Esophagus (tissue), 2 donors: ENCODE data around the gene NDUFA13. TPM values are rescaled to one million over a fixed set of nuclear protein-coding genes. Genes with fewer than 3 reads are reported as not detected.

Experiments
- H3K27ac ChIP-seq, 2 donors: one replicate each; pipeline ENCODE4 v1.5.1; 2013; ENCODE audit warnings: low read depth in 2 of 2, mild to moderate bottlenecking in 2 of 2, inconsistent platforms in 1 of 2, low read length in 1 of 2, moderate library complexity in 1 of 2
- H3K27me3 ChIP-seq, 2 donors: one replicate each; pipeline ENCODE4 v1.6.1; 2013; ENCODE audit warnings: low read length in 2 of 2, control low read depth in 1 of 2, mild to moderate bottlenecking in 1 of 2; ENCODE audit not compliant: insufficient read depth in 2 of 2, control insufficient read depth in 1 of 2
- H3K36me3 ChIP-seq, 2 donors: one replicate each; pipeline ENCODE4 v1.6.1; 2013; ENCODE audit warnings: low read length in 1 of 2; ENCODE audit not compliant: control insufficient read depth in 2 of 2, insufficient read depth in 2 of 2
- H3K4me1 ChIP-seq, 2 donors: one replicate each; pipeline ENCODE4 v1.6.1; 2013; ENCODE audit warnings: low read length in 1 of 2; ENCODE audit not compliant: control insufficient read depth in 2 of 2, insufficient read depth in 2 of 2
- H3K4me3 ChIP-seq, 2 donors: one replicate each; pipeline ENCODE4 v1.5.1; 2013; ENCODE audit warnings: low read length in 2 of 2, mild to moderate bottlenecking in 2 of 2, low read depth in 1 of 2, moderate library complexity in 1 of 2
- H3K9me3 ChIP-seq, 2 donors: one replicate each; pipeline ENCODE4 v1.6.1; 2013; ENCODE audit warnings: mild to moderate bottlenecking in 2 of 2, low read depth in 1 of 2, low read length in 1 of 2, moderate library complexity in 1 of 2; ENCODE audit not compliant: control insufficient read depth in 2 of 2, insufficient read depth in 1 of 2
- WGBS, 2 donors: extraction: QIAGEN DNeasy Blood & Tissue Kit; methylation state at CpG; one replicate each; pipeline ENCODE4 v1.1.7; 2013; 5-methylcytosine and 5-hydroxymethylcytosine counted together
- polyA plus RNA-seq, 2 donors: library from polyadenylated mRNA; stranded (reverse); fragments of 200-250 nt; gene quantifications; one replicate each; pipeline ENCODE4 v1.2.3, GENCODE V29; 2013
- donor health status: healthy with polysubstance abuse.
- donor health status: Bipolar disorder and iron deficiency.

The NDUFA13 gene
- polyA plus RNA-seq, 2 donors = 273 to 353 TPM

DNA sequence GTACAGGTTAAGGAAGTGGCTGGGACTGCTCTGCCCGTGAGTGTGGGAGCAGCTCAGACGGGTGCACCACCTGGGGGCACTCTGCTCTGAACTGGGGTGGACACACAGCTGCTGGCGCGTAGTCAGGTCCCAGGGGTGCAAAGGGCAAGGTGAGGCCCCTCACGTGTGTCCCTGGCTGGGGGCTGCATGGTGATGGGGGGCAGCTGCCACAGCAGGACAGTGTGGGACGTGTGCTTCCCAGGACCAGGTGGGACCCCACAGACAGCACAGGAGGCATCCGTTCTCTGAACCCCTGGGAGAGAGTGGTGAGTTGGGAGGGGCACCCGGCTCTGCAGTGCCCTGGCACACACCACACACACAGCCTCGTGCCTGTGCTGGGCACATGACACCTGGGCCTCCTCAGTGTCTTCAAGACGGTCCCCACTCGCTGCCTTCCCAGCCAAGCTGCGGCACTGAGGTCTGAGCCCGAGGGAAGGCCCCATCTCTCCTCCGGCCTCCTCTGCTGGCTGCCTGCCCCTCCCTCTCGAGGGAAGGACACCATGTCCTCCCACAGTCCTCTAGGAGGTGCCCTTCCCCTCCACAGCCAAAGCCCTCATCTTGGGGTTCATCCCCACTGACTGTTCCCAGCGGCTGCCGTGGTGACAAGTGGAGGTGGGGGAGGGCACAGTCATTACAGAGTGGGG is 46.8 kb downstream of the NDUFA13 start:
- H3K4me1 ChIP-seq = no peaks in the 10 kb centered on the region
- WGBS, 2 donors = 73 to 75% methylated on average over 17 of the region's 17 CpGs
- H3K27ac ChIP-seq = no peak overlapping the region
- H3K36me3 ChIP-seq = no peaks in the 10 kb centered on the region
- no peak overlapping the region for H3K4me3 ChIP-seq
- H3K27me3 ChIP-seq = no peaks in the 10 kb centered on the region
- no peaks in the 10 kb centered on the region for H3K9me3 ChIP-seq

DNA sequence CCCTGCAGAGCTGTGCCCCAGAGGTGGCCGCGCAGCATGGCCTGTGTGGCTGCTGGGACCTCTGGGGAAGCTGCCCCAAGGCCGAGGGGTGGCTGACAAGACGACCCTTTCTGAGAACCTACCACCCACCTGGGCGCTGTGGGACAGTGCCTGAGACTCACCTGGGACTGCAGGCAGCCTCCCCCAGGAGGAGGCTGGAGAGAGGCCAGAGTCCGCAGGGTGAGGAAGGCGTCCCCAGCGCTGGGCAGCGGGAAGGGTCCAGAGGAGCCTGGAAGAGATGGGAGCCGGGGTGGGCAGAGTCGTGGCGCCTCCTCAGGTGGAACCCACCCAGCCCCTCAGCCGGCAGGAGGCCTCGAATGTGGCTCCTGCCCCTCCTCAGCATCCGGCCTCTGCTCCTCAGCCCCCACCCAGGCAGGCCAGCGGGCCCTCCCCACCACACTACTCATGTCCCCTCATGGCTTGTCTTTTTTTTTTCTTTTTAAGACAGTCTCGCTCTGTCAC is 47.4 kb downstream of the NDUFA13 start:
- WGBS, 2 donors = 91 to 93% methylated on average over 17 of the region's 17 CpGs

DNA sequence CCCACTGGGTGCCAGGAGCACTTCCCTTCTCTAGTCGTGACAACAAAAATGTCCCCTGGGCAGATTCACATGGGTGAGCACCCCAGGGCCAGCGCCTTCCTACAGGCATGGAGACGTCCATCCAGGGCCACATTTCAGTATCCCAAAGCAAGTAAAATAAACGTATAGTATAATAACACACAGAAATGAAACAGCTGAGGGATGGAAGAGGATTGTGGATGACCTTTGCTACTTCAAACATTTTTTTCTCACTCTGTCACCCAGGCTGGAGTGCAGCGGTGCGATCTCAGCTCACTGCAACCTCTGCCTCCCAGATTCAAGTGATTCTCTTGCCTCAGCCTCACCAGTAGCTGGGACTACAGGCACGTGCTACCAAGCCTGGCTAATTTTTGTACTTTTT is 50.3 kb downstream of the NDUFA13 start:
- H3K27ac ChIP-seq = no peak overlapping the region
- WGBS, 2 donors = 68 to 76% methylated on average over 7 of the region's 7 CpGs
- H3K4me1 ChIP-seq = no peaks in the 10 kb centered on the region
- no peak overlapping the region for H3K4me3 ChIP-seq
- H3K36me3 ChIP-seq = peaks cover 0 to 7% of the 10 kb centered on the region in 2 donors
- H3K9me3 ChIP-seq = no peaks in the 10 kb centered on the region
- H3K27me3 ChIP-seq = no peaks in the 10 kb centered on the region

More for the DNA sequence above, 47.4 kb downstream of the NDUFA13 start:
- H3K27me3 ChIP-seq = no peaks in the 10 kb centered on the region
- H3K4me1 ChIP-seq = no peaks in the 10 kb centered on the region
- no peak overlapping the region for H3K4me3 ChIP-seq
- H3K27ac ChIP-seq = no peak overlapping the region
- H3K36me3 ChIP-seq = no peaks in the 10 kb centered on the region
- H3K9me3 ChIP-seq = no peaks in the 10 kb centered on the region

DNA sequence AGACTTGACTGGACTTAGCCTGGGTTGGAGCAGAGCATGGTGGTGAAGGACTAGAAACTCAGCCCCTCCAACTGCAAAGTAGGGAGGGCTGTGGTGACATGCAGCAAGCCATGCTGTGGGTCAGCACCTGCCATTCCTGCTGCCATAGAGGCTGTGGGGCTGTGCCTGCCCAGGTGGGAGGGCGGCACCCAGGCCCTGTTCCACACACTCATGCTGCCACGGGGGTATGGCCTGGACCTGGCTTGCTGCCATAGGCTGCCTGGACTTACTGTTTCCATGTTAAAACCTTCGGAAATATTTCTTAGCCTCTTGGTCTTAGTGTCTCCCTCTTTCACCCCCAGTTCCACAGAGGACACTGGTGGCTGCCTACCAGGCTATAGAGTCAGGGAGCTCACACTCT is 51.4 kb downstream of the NDUFA13 start:
- Histone ChIP-seq H3K9me3 (no peaks in the 10 kb centered on the region), H3K27ac (no peak overlapping the region)

DNA sequence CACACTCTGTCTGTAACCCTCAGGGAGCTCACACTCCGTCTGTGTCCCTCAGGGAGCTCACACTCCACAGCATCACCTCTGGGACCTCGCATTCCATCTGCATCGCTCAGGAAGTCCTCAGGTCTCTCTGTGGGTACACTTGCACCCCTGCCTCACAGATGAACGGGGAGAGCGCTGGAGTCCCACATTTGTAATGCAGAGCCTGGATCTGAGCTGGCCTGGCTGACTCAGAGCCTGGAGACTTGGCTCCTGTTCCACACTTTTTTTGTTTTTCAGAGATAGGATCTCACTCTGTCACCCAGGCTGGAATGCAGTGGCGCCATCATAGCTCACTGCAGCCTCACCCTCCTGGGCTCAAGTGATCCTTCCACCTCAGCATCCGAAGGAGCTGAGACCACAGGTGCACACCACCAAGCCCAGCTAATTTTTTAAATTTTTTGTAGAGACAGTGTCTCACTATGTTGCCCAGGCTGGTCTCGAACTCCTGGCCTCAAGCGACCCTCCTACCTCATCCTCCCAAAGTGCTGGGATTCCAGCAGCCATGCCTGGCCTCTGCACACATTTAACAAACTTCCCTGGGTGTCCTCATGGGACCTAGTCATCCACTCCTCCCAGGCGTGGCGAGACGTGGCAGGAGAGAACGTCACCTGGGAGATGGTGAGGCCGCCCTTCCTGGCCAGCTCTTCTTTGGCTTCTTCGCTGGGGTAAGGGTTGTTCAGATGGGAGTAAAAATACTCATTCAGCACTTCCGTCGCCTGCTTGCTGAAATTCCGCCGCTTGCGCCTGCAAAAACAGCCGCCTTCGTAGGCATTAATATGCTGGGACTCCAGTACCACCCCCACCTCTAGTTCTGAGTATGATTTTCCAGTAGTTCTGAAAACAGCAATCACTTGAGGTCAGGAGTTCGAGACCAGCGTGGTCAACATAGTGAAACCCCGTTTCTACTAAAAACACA is 53.1 kb downstream of the NDUFA13 start:
- no peaks in the 10 kb centered on the region for H3K27me3 ChIP-seq
- H3K4me3 ChIP-seq = no peak overlapping the region
- H3K4me1 ChIP-seq = no peaks in the 10 kb centered on the region
- 89 to 90% methylated on average over 25 of the region's 25 CpGs for WGBS, 2 donors
- no peaks in the 10 kb centered on the region for H3K9me3 ChIP-seq
- H3K36me3 ChIP-seq = peaks cover 0 to 7% of the 10 kb centered on the region in 2 donors
- no peak overlapping the region for H3K27ac ChIP-seq

More for the DNA sequence above, 51.4 kb downstream of the NDUFA13 start:
- Histone ChIP-seq H3K4me1 (no peaks in the 10 kb centered on the region), H3K36me3 (peaks cover 0 to 7% of the 10 kb centered on the region in 2 donors), H3K27me3 (no peaks in the 10 kb centered on the region), H3K4me3 (no peak overlapping the region)
- whole genome bisulfite sequencing, 2 donors = 79 to 80% methylated on average over 3 of the region's 3 CpGs

DNA sequence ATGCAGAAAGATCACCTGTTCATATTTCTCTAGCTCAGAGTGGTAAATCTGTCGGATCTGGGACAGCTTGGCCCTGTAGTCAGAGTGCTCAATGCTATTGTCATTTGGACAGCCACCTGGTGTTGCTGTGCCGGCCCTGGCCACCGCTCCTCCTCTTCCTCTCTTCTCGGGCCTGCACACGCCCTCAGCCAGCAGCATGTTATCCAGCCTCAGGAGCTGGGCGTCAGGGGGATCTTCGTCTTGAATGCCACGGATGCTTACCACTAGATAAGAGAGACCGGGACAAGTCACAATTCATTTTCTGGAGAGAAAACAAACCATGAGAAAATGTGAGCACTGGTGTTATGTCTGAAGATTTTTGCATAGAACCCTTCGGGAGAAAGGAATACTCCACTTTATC is 54.5 kb downstream of the NDUFA13 start:
- no peaks in the 10 kb centered on the region for H3K9me3 ChIP-seq
- H3K4me1 ChIP-seq = no peaks in the 10 kb centered on the region
- no peaks in the 10 kb centered on the region for H3K27me3 ChIP-seq
- 84 to 87% methylated on average over 10 of the region's 10 CpGs for WGBS, 2 donors
- no peak overlapping the region for H3K27ac ChIP-seq
- H3K36me3 ChIP-seq = peaks cover 0 to 7% of the 10 kb centered on the region in 2 donors
- H3K4me3 ChIP-seq = no peak overlapping the region

DNA sequence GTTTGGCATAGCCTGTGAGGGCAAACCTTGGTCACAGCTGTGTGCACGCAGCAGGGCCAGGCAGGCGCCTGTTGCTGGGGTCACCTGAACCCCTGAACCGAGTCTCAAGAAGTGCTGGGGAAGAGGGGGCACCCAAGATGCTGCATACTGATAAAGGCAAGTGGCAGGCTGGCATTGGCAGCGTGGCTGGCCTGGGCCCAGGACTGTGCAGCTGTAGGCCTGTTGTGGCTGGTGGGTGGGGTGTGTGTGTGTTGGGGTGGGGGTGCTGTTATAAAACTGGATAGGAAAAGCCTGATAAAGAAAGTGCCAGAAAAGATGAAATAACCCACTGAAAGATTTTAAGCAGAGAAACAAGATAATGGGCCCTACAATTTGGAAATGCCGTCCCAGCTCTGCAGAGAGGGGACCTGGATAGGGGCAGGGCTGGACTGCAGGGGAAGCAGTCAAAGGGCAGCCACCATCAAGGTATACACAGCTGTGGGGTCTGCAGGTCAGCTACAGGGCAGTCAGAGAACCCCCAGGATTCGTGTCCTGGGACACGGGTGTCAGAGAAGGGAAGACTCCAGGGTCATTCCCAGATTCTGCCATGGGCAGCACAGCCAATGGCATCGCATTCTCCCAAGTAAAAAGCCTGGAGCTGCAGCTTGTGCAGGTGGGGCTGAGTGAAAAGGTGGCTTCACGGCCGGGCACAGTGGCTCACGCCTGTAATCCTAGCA is 55.2 kb downstream of the NDUFA13 start:
- Histone ChIP-seq H3K4me1 (no peaks in the 10 kb centered on the region), H3K27me3 (no peaks in the 10 kb centered on the region), H3K4me3 (no peak overlapping the region), H3K36me3 (peaks cover 0 to 7% of the 10 kb centered on the region in 2 donors), H3K27ac (no peak overlapping the region), H3K9me3 (no peaks in the 10 kb centered on the region)
- 86 to 88% methylated on average over 11 of the region's 11 CpGs for WGBS, 2 donors

DNA sequence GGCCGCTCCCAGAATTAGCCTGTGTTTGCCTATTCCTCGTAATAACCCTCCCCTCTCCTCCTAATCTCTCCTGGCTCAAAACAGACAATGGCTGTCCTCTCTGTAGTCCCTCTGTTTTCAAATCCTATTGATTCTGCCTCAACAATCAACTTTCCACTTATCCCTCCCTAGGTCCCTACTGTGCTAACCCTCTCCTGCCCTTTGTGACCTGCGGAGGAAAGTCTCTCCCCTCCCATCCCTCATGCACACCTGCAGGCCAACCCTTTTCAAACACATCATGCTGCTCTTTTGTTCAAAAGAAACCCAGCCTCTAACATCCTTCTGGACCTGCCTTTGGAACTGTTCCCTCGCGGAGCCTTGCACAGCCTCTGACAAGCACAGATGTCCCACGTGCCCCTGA is 59.4 kb downstream of the NDUFA13 start:
- H3K9me3 ChIP-seq = no peaks in the 10 kb centered on the region
- peaks cover 0 to 2% of the 10 kb centered on the region in 2 donors for H3K36me3 ChIP-seq
- no peaks in the 10 kb centered on the region for H3K27me3 ChIP-seq
- H3K4me3 ChIP-seq = no peak overlapping the region
- 70 to 77% methylated on average over 6 of the region's 6 CpGs for WGBS, 2 donors
- H3K4me1 ChIP-seq = no peaks in the 10 kb centered on the region
- no peak overlapping the region for H3K27ac ChIP-seq
